Keratinocyte (primary cell): ENCODE measurements around the gene KLC1. TPM values are rescaled to one million over a fixed set of nuclear protein-coding genes. Genes with fewer than 3 reads are reported as not detected.

Experiments used
- DNase-seq: peaks from one replicate; pipeline ENCODE4 v3.0.0-alpha.2; 2011; ENCODE audit warnings: low read depth, missing footprints, low spot score
- FAIRE-seq: peaks from 2 replicates; lab custom pipeline; 2011; peaks lifted over from hg19 to GRCh38; lab: Jason Lieb, UNC
- H2AFZ ChIP-seq: 2 replicates; pipeline ENCODE4 v1.6.0; 2012; ENCODE audit warnings: low read length, control low read depth, inconsistent platforms; ENCODE audit not compliant: control insufficient read depth
- H3K27ac ChIP-seq: 2 replicates; pipeline ENCODE4 v1.5.1; 2011; ENCODE audit warnings: low read length; ENCODE audit not compliant: control insufficient read depth, insufficient read depth
- H3K27me3 ChIP-seq: 3 replicates; pipeline ENCODE4 v1.6.0; 2011; ENCODE audit warnings: low read length; ENCODE audit not compliant: control insufficient read depth, insufficient read depth; ENCODE audit errors: extremely low read depth
- H3K36me3 ChIP-seq, 2 experiments: 2 replicates in 1 of 2; 3 replicates in 1 of 2; pipeline ENCODE4 v1.5.1; 2011; ENCODE audit warnings: low read length in 2 of 2, mild to moderate bottlenecking in 1 of 2; ENCODE audit not compliant: control insufficient read depth in 2 of 2, insufficient read depth in 2 of 2; ENCODE audit errors: extremely low read depth in 1 of 2
- H3K4me1 ChIP-seq: 3 replicates; pipeline ENCODE4 v1.5.1; 2011; ENCODE audit warnings: low read length; ENCODE audit not compliant: control insufficient read depth, insufficient read depth; ENCODE audit errors: extremely low read depth
- H3K4me2 ChIP-seq: 3 replicates; pipeline ENCODE4 v1.6.0; 2011; ENCODE audit warnings: low read depth, low read length; ENCODE audit not compliant: control insufficient read depth, insufficient read depth; ENCODE audit errors: extremely low read depth
- H3K4me3 ChIP-seq, 3 experiments: fragments of 200-600 bp in 1 of 3; sonication (generic) in 1 of 3; 2 replicates in 2 of 3; 3 replicates in 1 of 3; pipeline ENCODE4 v1.5.1; 2011 to 2016; ENCODE audit warnings: low read length in 3 of 3, mild to moderate bottlenecking in 3 of 3, control low read depth in 2 of 3, inconsistent platforms in 1 of 3, low read depth in 1 of 3, mixed read lengths in 1 of 3, mixed run types in 1 of 3, moderate library complexity in 1 of 3; ENCODE audit not compliant: control insufficient read depth in 2 of 3, insufficient read depth in 2 of 3; ENCODE audit errors: extremely low read depth in 1 of 3
- H3K79me2 ChIP-seq: 2 replicates; pipeline ENCODE4 v1.6.0; 2012; ENCODE audit warnings: low read length; ENCODE audit not compliant: control insufficient read depth, insufficient read depth
- H3K9ac ChIP-seq: 3 replicates; pipeline ENCODE4 v1.6.0; 2011; ENCODE audit warnings: low read length; ENCODE audit not compliant: control insufficient read depth, insufficient read depth; ENCODE audit errors: extremely low read depth
- H3K9me1 ChIP-seq: 3 replicates; pipeline ENCODE4 v1.6.0; 2011; ENCODE audit warnings: low read length; ENCODE audit not compliant: control insufficient read depth, insufficient read depth; ENCODE audit errors: extremely low read depth
- H3K9me3 ChIP-seq: 2 replicates; pipeline ENCODE4 v1.5.1; 2012; ENCODE audit warnings: low read depth, low read length; ENCODE audit not compliant: control insufficient read depth
- H4K20me1 ChIP-seq: 3 replicates; pipeline ENCODE4 v1.6.0; 2011; ENCODE audit warnings: low read length; ENCODE audit not compliant: control insufficient read depth, insufficient read depth; ENCODE audit errors: extremely low read depth
- EZH2 ChIP-seq: IDR thresholded peaks from one replicate; pipeline ENCODE4 v1.6.1; 2012; ENCODE audit warnings: inconsistent platforms, mild to moderate bottlenecking, low read length, moderate library complexity
- dilution Hi-C: fragments of 300-500 bp; cut with MboI; formaldehyde crosslinking; loops from one replicate; pipeline ENCODE4 v1.7.0; 2020; ENCODE audit warnings: low sequenced_read_pairs; ENCODE audit not compliant: extremely low pct_ligation_motif_present
- polyA plus RNA-seq, 5 experiments: library from polyadenylated mRNA; depleted of rRNA in 3 of 5; stranded (reverse) in 3 of 5; stranded (forward) in 1 of 5; unstranded in 1 of 5; fragments of >200 nt; gene quantifications; 1 replicate in 1 of 5; 2 replicates in 3 of 5; 3 replicates in 1 of 5; pipeline versions ENCODE4 v1.2.1 to v1.2.3, GENCODE V29; 2011 to 2012; ENCODE audit warnings: missing spikeins in 2 of 5, low read depth in 1 of 5, low replicate concordance in 1 of 5
- TF ChIP-seq, protein P1 (sequence below), 3 experiments: IDR thresholded peaks in 1 of 3; conservative IDR thresholded peaks in 1 of 3; optimal IDR thresholded peaks in 1 of 3; 2 replicates in 2 of 3; 3 replicates in 1 of 3; pipeline versions ENCODE3 to v1.5.1; 2011; ENCODE audit warnings: low read length in 3 of 3, mild to moderate bottlenecking in 3 of 3, moderate library complexity in 2 of 3, control low read depth in 1 of 3, inconsistent platforms in 1 of 3; ENCODE audit not compliant: insufficient read depth in 2 of 3; ENCODE audit errors: extremely low read depth in 1 of 3

The KLC1 gene
- polyA plus RNA-seq, 1 donor (not counting 4 experiments of a cell fraction or from before 2014, with no cell fraction given), result 130 TPM

DNA sequence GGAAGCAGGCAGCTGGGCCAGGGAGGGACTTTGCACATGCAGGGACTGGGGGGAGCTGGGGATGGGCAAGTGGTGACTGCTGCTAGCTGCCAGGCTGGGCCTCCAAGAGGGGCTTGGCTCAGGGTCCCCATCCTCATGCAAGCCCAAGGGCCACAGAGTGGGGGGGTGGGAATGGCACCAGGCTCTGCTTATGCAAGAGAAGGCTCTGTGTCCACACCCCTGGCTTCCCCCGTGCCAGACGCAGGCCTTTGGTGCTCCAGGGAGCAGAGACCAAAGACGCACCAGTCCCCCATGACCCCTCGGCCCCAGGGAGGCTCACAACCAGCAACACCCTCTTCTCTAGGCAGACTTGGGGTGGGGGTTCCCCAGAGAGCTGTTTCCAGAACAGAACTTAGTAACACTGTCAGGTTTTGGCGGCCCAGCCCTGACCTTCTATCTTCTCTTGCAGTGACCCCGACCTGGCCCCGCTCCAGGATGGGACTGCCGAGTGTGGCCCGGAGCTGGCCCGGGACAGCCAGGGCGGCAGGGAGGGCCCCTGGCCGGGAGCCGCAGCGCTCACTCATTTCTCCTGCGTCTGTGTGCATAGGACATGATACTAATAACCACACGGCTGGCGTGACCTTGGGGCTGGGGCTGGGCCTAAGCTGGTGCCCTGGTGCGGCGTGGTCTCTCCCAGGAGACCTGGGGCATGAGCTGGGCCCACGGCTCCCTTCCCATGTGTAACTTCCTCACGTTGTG lies 71.9 kb downstream of the KLC1 start:
- Histone ChIP-seq H3K4me2 (no peak overlapping the region), H2AFZ (no peak overlapping the region), H3K36me3 (peaks cover 44% of the 10 kb centered on the region in 2 experiments), H3K4me1 (peaks cover 15% of the 10 kb centered on the region), H3K9me3 (no peaks in the 10 kb centered on the region), H3K9me1 (no peaks in the 10 kb centered on the region), H3K9ac (no peak overlapping the region), H3K4me3 (no peak overlapping the region), H3K27ac (no peak overlapping the region), H4K20me1 (peaks cover 12% of the 10 kb centered on the region), H3K79me2 (peaks cover 8% of the 10 kb centered on the region), H3K27me3 (no peaks in the 10 kb centered on the region)
- dilution Hi-C loops, result no loop called here
- DNase-seq (no peak), FAIRE-seq (no peak)
- TF ChIP-seq, protein P1, sequence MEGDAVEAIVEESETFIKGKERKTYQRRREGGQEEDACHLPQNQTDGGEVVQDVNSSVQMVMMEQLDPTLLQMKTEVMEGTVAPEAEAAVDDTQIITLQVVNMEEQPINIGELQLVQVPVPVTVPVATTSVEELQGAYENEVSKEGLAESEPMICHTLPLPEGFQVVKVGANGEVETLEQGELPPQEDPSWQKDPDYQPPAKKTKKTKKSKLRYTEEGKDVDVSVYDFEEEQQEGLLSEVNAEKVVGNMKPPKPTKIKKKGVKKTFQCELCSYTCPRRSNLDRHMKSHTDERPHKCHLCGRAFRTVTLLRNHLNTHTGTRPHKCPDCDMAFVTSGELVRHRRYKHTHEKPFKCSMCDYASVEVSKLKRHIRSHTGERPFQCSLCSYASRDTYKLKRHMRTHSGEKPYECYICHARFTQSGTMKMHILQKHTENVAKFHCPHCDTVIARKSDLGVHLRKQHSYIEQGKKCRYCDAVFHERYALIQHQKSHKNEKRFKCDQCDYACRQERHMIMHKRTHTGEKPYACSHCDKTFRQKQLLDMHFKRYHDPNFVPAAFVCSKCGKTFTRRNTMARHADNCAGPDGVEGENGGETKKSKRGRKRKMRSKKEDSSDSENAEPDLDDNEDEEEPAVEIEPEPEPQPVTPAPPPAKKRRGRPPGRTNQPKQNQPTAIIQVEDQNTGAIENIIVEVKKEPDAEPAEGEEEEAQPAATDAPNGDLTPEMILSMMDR (optimal IDR thresholded peaks at IDR 0.05 in 1 of 3, IDR thresholded peaks at IDR 0.05 in 1 of 3, conservative IDR thresholded peaks at IDR 0.05 in 1 of 3; ENCODE audit: extremely low read depth in 1 of 3, insufficient read depth in 2 of 3, low read length in 3 of 3), result no peak
- TF ChIP-seq EZH2, result no peak

DNA sequence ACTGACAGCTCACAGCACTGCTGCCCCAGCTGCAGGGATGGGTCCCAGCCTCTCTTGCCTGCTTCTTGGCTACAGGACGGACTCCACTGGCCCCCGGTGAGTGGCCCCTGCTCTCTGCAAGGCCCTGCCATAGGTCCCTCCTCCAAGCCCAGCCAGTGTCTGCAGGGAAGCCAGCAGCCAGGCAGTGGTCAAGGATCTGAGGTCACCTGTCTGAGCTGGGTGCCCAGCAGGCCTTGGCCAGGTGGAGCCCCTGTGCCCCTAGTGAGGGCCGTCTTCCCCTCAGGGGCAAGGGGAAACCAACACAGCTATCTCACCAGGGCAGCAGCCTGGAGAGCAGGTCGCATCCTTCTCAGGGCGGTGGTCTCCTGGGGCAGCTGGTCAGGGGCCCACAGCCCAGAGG lies 73.1 kb downstream of the KLC1 start:
- no peak overlapping the region for H3K4me2 ChIP-seq
- TF ChIP-seq EZH2, result no peak
- TF ChIP-seq, protein P1 (optimal IDR thresholded peaks at IDR 0.05 in 1 of 3, IDR thresholded peaks at IDR 0.05 in 1 of 3, conservative IDR thresholded peaks at IDR 0.05 in 1 of 3; ENCODE audit: extremely low read depth in 1 of 3, insufficient read depth in 2 of 3, low read length in 3 of 3), result no peak
- dilution Hi-C loops, result no loop called here
- no peak for DNase-seq
- H3K4me3 ChIP-seq, result no peak overlapping the region
- H3K4me1 ChIP-seq, result peaks cover 10% of the 10 kb centered on the region
- no peak overlapping the region for H2AFZ ChIP-seq
- H3K27ac ChIP-seq, result no peak overlapping the region
- FAIRE-seq, result no peak
- no peak overlapping the region for H3K9ac ChIP-seq
- H3K36me3 ChIP-seq, result peaks cover 37 to 44% of the 10 kb centered on the region in 2 experiments
- H4K20me1 ChIP-seq, result peaks cover 7% of the 10 kb centered on the region
- no peaks in the 10 kb centered on the region for H3K9me3 ChIP-seq
- H3K27me3 ChIP-seq, result no peaks in the 10 kb centered on the region
- peaks cover 2% of the 10 kb centered on the region for H3K79me2 ChIP-seq
- H3K9me1 ChIP-seq, result no peaks in the 10 kb centered on the region
